H1 (cell line): ENCODE results near the gene MPEG1.
A peak's percentile ranks its signal among the peaks of the same experiment; 100 is the strongest.

Experiments used
- ATF3 ChIP-seq: IDR thresholded peaks from 2 replicates; pipeline ENCODE4 v1.6.1; 2011; ENCODE audit warnings: low read depth, mild to moderate bottlenecking, low read length; ENCODE audit not compliant: insufficient read depth
- CHD2 ChIP-seq: IDR thresholded peaks from 2 replicates; pipeline ENCODE4 v1.6.1; 2012; ENCODE audit warnings: low read length, improper control_type of control experiment
- CREB1 ChIP-seq: IDR thresholded peaks from 2 replicates; pipeline ENCODE4 v1.6.1; 2012; ENCODE audit warnings: inconsistent platforms
- CTCF ChIP-seq, 3 experiments: IDR thresholded peaks; 1 replicate in 2 of 3; 2 replicates in 1 of 3; pipeline versions ENCODE4 v1.5.1 to v1.6.1; 2011; ENCODE audit warnings: low read length in 3 of 3, mild to moderate bottlenecking in 3 of 3, inconsistent platforms in 2 of 3, low read depth in 1 of 3, moderate library complexity in 1 of 3; ENCODE audit not compliant: insufficient read depth in 1 of 3; ENCODE audit errors: control extremely low read depth in 1 of 3
- POLR2AphosphoS5 ChIP-seq: IDR thresholded peaks from 2 replicates; pipeline ENCODE4 v1.6.1; 2011; ENCODE audit warnings: low read depth, low read length
- POU5F1 ChIP-seq: IDR thresholded peaks from 2 replicates; pipeline ENCODE4 v1.6.1; 2011; ENCODE audit warnings: low read depth, mild to moderate bottlenecking, low read length, moderate library complexity
- SP1 ChIP-seq: IDR thresholded peaks from 2 replicates; pipeline ENCODE4 v1.6.1; 2011; ENCODE audit warnings: low read depth, low read length
- SP2 ChIP-seq: IDR thresholded peaks from 2 replicates; pipeline ENCODE4 v1.6.1; 2012; ENCODE audit warnings: mild to moderate bottlenecking, low read length, inconsistent platforms
- TEAD4 ChIP-seq: IDR thresholded peaks from 2 replicates; pipeline ENCODE4 v1.6.1; 2012; ENCODE audit warnings: low read depth, low read length, inconsistent platforms, mixed read lengths
- USF2 ChIP-seq: IDR thresholded peaks from 2 replicates; pipeline ENCODE4 v1.6.1; 2011; ENCODE audit warnings: low read length, improper control_type of control experiment
- ZNF274 ChIP-seq: IDR thresholded peaks from 2 replicates; pipeline ENCODE4 v1.7.0; 2012; ENCODE audit warnings: low read length, borderline replicate concordance; ENCODE audit errors: extremely low read depth

GRCh38 chr11:59173964-59174663 lies 38.6 kb downstream of the MPEG1 start:
- TF ChIP-seq CHD2: 0 out of 2 replicates have a peak, but pooled peaks have one; percentile 54
- no peak for TF ChIP-seq CTCF (IDR thresholded peaks at IDR 0.05; ENCODE audit: control extremely low read depth in 1 of 3, insufficient read depth in 1 of 3, low read depth in 1 of 3, low read length in 3 of 3)
- peak; percentile 77 for TF ChIP-seq SP1
- no peak for TF ChIP-seq POU5F1
- peak; percentile 86 for TF ChIP-seq TEAD4
- no peak for TF ChIP-seq CREB1
- TF ChIP-seq SP2: no peak
- TF ChIP-seq ATF3: no peak
- TF ChIP-seq POLR2AphosphoS5: peak; percentile 51
- TF ChIP-seq USF2: no peak
- TF ChIP-seq ZNF274: no peak
